Activated T-helper 17 cell treated with anti-CD3 and anti-CD28 coated beads, Interleukin-2, amount 50 U/mL, for 72 hours (primary cell): Measurements from ENCODE around the gene STOML1. TPM values are rescaled to one million over a fixed set of nuclear protein-coding genes. Genes with fewer than 3 reads are reported as not detected.
"Not testable (repeated sequence)": the region's sequence is repeated elsewhere in the genome, so short reads cannot be mapped to it uniquely, and the experiment has no call there.

Experiments used
- ATAC-seq: fragments of 150-1000 bp; cut with Tn5 transposase; replicated peaks from 2 replicates; pipeline ENCODE4 v1.10.0; 2021; ENCODE audit warnings: mild to moderate bottlenecking, moderate library complexity
- H3K27ac Mint-ChIP-seq: one replicate; pipeline ENCODE4 v1.8.0; 2022; ENCODE audit warnings: mixed read lengths
- H3K27me3 Mint-ChIP-seq: one replicate; pipeline ENCODE4 v1.8.0; 2022; ENCODE audit warnings: mixed read lengths
- H3K36me3 Mint-ChIP-seq: one replicate; pipeline ENCODE4 v1.8.0; 2022; ENCODE audit warnings: low read depth, mild to moderate bottlenecking, mixed read lengths
- H3K4me1 Mint-ChIP-seq: one replicate; pipeline ENCODE4 v1.8.0; 2022; ENCODE audit warnings: mixed read lengths
- H3K4me3 Mint-ChIP-seq: one replicate; pipeline ENCODE4 v1.8.0; 2022; ENCODE audit warnings: mild to moderate bottlenecking, mixed read lengths
- H3K9me3 Mint-ChIP-seq: one replicate; pipeline ENCODE4 v1.8.0; 2022; ENCODE audit warnings: mixed read lengths
- total RNA-seq, 2 donors: library from RNA; stranded (reverse); gene quantifications; one replicate each; pipeline ENCODE4 v1.2.3, GENCODE V29; 2022

Gene STOML1
- total RNA-seq, 2 donors from 2014 or later: 4.8 to 7.3 TPM

DNA sequence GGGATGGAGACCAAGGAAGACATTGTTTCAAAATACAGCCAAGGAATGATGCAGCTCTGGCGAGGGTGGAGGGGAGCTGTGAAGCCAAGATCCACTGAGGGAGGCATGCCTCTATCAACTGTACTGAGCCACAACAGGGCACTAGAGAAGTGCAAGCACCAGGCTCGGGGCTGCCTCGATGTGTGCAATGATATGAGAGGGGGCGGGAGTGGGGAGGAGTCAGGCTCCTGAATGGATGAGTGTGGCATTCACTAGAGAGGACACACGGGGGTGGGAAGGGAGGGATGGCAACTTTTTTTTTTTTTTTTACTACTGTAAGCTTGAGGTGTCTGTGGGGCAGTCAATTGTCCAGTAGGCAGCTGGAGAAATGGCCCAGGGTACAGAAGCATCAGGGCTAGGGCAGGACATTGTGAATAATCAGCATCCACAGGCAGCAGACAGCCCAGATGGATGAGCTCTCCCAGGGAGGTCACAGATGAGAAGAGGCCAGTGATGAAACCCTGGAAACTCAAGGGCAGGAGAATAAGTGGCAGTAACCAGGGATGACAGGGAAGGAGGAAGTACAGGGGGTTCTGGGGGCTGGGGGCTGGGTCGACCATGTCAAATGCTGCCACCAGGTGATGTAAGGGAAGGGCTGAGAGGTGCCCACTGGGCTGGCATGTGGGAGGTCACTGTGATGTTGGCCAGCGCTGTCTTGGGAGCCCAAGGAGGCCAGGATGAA, 5.9 kb downstream of the STOML1 start:
- ATAC-seq: no peak
- H3K9me3 Mint-ChIP-seq: no peaks in the 10 kb centered on the region
- peaks cover 17% of the 10 kb centered on the region for H3K4me1 Mint-ChIP-seq
- H3K27ac Mint-ChIP-seq: peak overlapping the region; percentile 17
- H3K4me3 Mint-ChIP-seq: no peak overlapping the region
- no peaks in the 10 kb centered on the region for H3K36me3 Mint-ChIP-seq
- H3K27me3 Mint-ChIP-seq: no peaks in the 10 kb centered on the region

- H3K9me3 Mint-ChIP-seq: no peaks in the 10 kb centered on the region
These were observed 6.8 kb downstream of the STOML1 start for GRCh38 chr15:73985101-73985873.

DNA sequence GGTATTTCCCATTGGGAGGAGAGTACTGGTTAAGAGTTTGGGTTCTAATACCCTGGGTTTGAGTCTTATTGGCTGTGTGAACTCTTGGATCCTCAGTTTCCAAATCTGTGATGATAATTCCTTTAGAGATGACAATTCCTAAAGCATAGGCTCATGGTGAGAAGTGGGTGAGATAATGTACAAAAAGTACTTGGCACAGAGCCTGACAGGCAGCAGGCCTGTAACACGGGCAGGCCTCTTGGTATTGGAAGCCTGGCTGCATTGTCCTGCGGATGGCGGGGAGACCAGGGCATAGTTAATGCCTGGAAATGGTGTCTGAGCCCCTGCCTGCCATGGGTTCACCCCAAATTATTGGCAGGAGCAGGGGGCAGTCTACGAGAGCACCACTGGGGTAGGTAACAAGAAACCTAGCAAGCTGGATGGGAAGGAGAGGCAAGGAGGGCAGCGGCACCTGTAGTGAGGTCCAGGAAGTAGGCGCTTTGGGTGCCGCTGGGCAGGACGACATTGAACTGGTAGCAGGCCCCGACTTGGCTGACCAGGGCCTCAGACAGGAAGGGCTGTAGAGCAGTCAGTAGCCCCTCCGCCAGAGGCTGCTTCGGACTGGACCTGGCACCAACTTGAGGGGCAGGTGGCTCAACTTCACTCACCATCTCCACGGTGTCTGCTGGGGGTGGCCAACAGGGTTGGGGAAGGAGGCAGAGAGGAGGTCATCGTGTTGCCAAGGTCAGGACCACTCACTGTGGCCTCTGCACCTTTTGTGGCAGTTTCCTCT, 7.7 kb downstream of the STOML1 start:
- H3K27ac Mint-ChIP-seq: peak overlapping the region; percentile 69
- peaks cover 17% of the 10 kb centered on the region for H3K4me1 Mint-ChIP-seq
- no peaks in the 10 kb centered on the region for H3K9me3 Mint-ChIP-seq
- no peaks in the 10 kb centered on the region for H3K36me3 Mint-ChIP-seq
- no peak for ATAC-seq
- no peak overlapping the region for H3K4me3 Mint-ChIP-seq
- H3K27me3 Mint-ChIP-seq: no peaks in the 10 kb centered on the region

More at GRCh38 chr15:73985101-73985873, 6.8 kb downstream of the STOML1 start:
- no peak for ATAC-seq
- H3K4me1 Mint-ChIP-seq: peaks cover 17% of the 10 kb centered on the region
- no peaks in the 10 kb centered on the region for H3K36me3 Mint-ChIP-seq
- H3K4me3 Mint-ChIP-seq: no peak overlapping the region
- H3K27me3 Mint-ChIP-seq: no peaks in the 10 kb centered on the region
- peak overlapping the region; percentile 17 for H3K27ac Mint-ChIP-seq

DNA sequence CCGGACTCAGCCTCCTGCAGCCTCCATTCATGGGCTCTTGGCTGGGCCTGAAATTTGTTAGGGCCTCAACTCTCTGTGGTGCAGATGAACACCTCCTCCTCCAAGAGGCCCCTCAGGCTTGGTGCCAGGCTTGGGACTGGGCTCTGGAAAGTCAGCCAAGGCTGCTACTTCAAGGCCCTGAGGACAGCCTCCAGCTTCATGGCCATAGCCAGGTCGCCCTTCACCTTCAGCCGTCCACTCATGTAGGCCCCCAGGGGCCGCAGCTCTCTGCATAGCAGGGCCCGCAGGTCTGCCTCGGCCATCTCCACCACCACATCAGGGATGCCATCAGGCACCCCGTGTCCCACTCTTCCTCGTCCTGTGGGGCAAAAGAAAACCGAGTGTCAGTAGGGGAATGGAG, 8.3 kb downstream of the STOML1 start:
- no peaks in the 10 kb centered on the region for H3K27me3 Mint-ChIP-seq
- no peaks in the 10 kb centered on the region for H3K9me3 Mint-ChIP-seq
- no peak for ATAC-seq
- H3K4me3 Mint-ChIP-seq: no peak overlapping the region
- peak overlapping the region; percentile 69 for H3K27ac Mint-ChIP-seq
- peaks cover 17% of the 10 kb centered on the region for H3K4me1 Mint-ChIP-seq
- no peaks in the 10 kb centered on the region for H3K36me3 Mint-ChIP-seq

GRCh38 chr15:73983211-73983727, 8.8 kb downstream of the STOML1 start:
- Mint-ChIP-seq H3K36me3 (no peaks in the 10 kb centered on the region), H3K27me3 (no peaks in the 10 kb centered on the region), H3K4me1 (peaks cover 17% of the 10 kb centered on the region), H3K4me3 (peak overlapping the region; percentile 73), H3K9me3 (no peaks in the 10 kb centered on the region), H3K27ac (no peak overlapping the region)
- no peak for ATAC-seq

- peak; percentile 79 for ATAC-seq
- Mint-ChIP-seq H3K36me3 (no peaks in the 10 kb centered on the region), H3K27ac (peak overlapping the region; percentile 93), H3K9me3 (no peaks in the 10 kb centered on the region), H3K27me3 (no peaks in the 10 kb centered on the region), H3K4me1 (peaks cover 17% of the 10 kb centered on the region), H3K4me3 (peak overlapping the region; percentile 73)
These were observed 9.7 kb downstream of the STOML1 start for GRCh38 chr15:73982222-73982962.

GRCh38 chr15:73981761-73982221, 10.3 kb downstream of the STOML1 start:
- Mint-ChIP-seq H3K4me3 (peak overlapping the region; percentile 73), H3K27me3 (no peaks in the 10 kb centered on the region), H3K36me3 (no peaks in the 10 kb centered on the region), H3K27ac (peak overlapping the region; percentile 93), H3K9me3 (no peaks in the 10 kb centered on the region), H3K4me1 (peaks cover 17% of the 10 kb centered on the region)
- peak; percentile 78 for ATAC-seq

DNA sequence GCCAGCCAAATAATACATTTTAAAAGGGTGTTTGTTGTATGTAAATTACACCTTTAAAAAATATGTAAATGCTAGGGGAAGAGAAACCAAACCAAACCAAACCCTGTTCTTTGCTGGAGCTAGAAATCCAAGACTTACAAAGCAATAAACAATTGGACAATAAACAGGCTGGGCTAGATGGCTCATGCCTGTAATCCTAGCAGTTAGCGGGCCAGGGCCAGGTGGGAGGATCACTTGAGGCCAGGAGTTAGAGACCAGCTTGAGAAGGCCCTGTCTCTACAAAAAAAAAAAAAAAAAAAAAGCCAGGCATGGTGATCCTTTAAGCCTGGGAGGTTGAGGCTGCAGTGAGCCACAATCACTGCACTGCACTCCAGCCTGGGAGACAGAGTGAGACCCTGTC, 12.5 kb downstream of the STOML1 start:
- peaks cover 12% of the 10 kb centered on the region for H3K27me3 Mint-ChIP-seq
- no peak overlapping the region for H3K4me3 Mint-ChIP-seq
- peaks cover 15% of the 10 kb centered on the region for H3K4me1 Mint-ChIP-seq
- H3K9me3 Mint-ChIP-seq: no peaks in the 10 kb centered on the region
- H3K36me3 Mint-ChIP-seq: no peaks in the 10 kb centered on the region
- ATAC-seq: no peak
- no peak overlapping the region for H3K27ac Mint-ChIP-seq

GRCh38 chr15:73978896-73979295, 13.2 kb downstream of the STOML1 start:
- Mint-ChIP-seq H3K27ac (peak overlapping the region; percentile 64), H3K9me3 (no peaks in the 10 kb centered on the region), H3K36me3 (no peaks in the 10 kb centered on the region), H3K4me1 (peaks cover 15% of the 10 kb centered on the region), H3K27me3 (peaks cover 16% of the 10 kb centered on the region), H3K4me3 (no peak overlapping the region)
- ATAC-seq: no peak

DNA sequence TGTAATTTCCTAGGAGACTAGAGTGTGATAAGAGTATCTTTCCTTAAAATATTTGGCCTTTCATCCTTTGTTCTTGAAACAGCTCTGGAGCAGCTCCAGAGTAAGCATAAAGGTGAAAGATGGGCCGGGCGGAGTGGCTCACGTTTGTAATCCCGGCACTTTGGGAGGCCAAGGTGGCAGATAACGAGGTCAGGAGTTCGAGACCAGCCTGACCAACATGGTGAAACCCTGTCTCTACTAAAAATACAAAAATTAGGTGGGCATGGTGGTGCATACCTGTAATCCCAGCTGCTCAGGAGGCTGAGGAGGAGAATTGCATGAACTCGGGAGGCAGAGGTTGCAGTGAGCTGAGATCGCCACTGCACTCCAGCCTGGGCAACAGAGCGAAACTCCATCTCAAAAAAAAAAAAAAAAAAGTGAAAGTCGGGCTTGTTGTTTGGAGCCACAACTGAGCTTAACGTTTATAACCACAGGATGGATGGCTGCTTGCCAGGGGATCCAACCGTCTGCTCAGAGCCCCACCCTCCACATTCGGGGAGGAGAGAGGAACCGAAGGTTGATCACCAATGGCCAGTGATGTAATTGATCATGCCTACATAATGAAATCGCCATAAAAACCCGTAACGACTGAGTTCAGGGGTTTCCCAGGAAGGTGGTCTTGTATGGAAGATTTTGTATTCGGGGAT, 16.5 kb downstream of the STOML1 start:
- H3K36me3 Mint-ChIP-seq, H3K4me1 Mint-ChIP-seq, H3K27ac Mint-ChIP-seq, H3K9me3 Mint-ChIP-seq: not testable (repeated sequence)
- ATAC-seq: peak; percentile 30
- Mint-ChIP-seq H3K27me3 (peaks cover 16% of the 10 kb centered on the region), H3K4me3 (peak overlapping the region; percentile 0)

DNA sequence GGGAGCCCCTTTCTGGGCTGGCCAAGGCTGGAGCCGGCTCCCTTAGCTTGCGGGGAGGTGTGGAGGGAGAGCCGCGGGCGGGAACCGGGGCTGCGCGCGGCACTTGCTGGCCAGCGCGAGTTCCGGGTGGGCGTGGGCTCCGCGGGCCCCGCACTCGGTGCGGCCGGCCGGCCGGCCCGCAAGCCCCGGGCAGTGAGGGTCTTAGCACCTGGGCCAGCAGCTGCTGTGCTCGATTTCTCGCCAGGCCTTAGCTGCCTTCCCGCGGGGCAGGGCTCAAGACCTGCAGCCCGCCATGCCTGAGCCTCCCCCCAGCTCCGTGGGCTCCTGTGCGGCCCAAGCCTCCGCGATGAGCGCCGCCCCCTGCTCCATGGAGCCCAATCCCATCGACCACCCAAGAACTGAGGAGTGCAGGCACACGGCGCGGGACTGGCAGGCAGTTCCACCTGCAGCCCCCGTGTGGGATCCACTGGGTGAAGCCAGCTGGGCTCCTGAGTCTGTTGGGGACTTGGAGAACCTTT, 18.4 kb downstream of the STOML1 start:
- H3K4me3 Mint-ChIP-seq: not testable (repeated sequence)

DNA sequence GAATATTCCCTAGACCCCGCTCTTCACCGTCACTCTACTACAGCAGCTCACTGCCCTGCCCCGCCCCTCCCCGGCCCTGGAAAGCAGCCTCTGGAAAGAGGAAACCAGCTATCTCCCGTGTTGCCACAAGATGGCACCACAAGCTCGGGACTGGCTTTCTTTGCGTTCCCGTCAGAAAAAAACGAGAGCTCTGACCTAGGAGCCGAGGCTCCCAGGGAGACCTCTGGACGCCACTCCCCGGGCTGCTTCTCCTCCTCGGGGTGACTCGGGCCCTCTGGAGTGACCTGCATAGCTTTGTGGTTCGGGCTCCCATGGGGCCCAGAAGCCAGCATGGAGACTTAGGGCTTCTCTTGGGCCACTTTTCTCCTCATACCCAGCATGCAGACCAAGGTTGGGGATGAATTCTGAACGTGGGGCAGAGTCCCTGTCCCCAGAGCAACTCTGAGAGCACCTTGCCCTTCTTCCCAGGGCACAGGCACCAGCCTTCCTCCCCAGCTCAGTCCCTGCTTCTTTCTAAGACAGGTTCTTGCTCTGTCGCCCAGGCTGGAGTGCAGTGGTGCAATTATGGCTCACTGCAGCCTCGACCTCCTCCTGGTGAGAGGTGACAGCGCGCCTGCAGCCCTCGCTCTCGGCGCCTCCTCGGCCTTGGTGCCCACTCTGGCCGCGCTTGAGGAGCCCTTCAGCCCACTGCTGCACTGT, 19.0 kb downstream of the STOML1 start:
- Mint-ChIP-seq H3K4me3 (peak overlapping the region; percentile 10), H3K36me3 (no peaks in the 10 kb centered on the region), H3K27ac (no peak overlapping the region), H3K9me3 (no peaks in the 10 kb centered on the region), H3K27me3 (peaks cover 16% of the 10 kb centered on the region), H3K4me1 (peaks cover 3% of the 10 kb centered on the region)
- ATAC-seq: peak; percentile 91

More for the DNA sequence above, 18.4 kb downstream of the STOML1 start:
- ATAC-seq, H3K27ac Mint-ChIP-seq, H3K36me3 Mint-ChIP-seq, H3K9me3 Mint-ChIP-seq, H3K4me1 Mint-ChIP-seq: not testable (repeated sequence)
- peaks cover 16% of the 10 kb centered on the region for H3K27me3 Mint-ChIP-seq
